Mesendoderm (in vitro differentiated cells): Measurements from ENCODE around the gene RANBP10.

Source experiments
- DNase-seq: peaks from one replicate; pipeline ENCODE4 v3.0.0; 2013
- H2AK5ac ChIP-seq: 2 replicates; pipeline ENCODE4 v1.6.1; 2013; ENCODE audit warnings: low read length, inconsistent platforms
- H2BK120ac ChIP-seq: 2 replicates; pipeline ENCODE4 v1.6.1; 2013; ENCODE audit warnings: low read depth, mild to moderate bottlenecking, low read length, moderate library complexity, mixed read lengths
- H2BK15ac ChIP-seq: replicated peaks from 2 replicates; pipeline ENCODE4 v1.6.1; 2013; ENCODE audit warnings: low read depth, mild to moderate bottlenecking, moderate library complexity
- H2BK5ac ChIP-seq: 2 replicates; pipeline ENCODE4 v1.6.1; 2013; ENCODE audit warnings: low read length, inconsistent platforms
- H3K18ac ChIP-seq: 2 replicates; pipeline ENCODE4 v1.6.1; 2013; ENCODE audit warnings: mild to moderate bottlenecking, low read length, mixed read lengths
- H3K23ac ChIP-seq: one replicate; pipeline ENCODE4 v1.6.1; 2013; ENCODE audit warnings: low read length
- H3K27ac ChIP-seq: 2 replicates; pipeline ENCODE4 v1.5.1; 2013; ENCODE audit warnings: low read depth, mild to moderate bottlenecking, inconsistent platforms, low read length, moderate library complexity
- H3K27me3 ChIP-seq: 2 replicates; pipeline ENCODE4 v1.6.1; 2013; ENCODE audit warnings: low read length, control low read depth, mild to moderate bottlenecking, inconsistent platforms; ENCODE audit not compliant: insufficient read depth, poor library complexity
- H3K36me3 ChIP-seq: 2 replicates; pipeline ENCODE4 v1.6.1; 2013; ENCODE audit warnings: low read length, inconsistent platforms; ENCODE audit not compliant: control insufficient read depth, insufficient read depth
- H3K4ac ChIP-seq: one replicate; pipeline ENCODE4 v1.6.1; 2013; ENCODE audit warnings: low read depth, mild to moderate bottlenecking, low read length, moderate library complexity
- H3K4me1 ChIP-seq: 2 replicates; pipeline ENCODE4 v1.6.1; 2013; ENCODE audit warnings: low read depth, low read length, inconsistent platforms; ENCODE audit not compliant: control insufficient read depth
- H3K4me2 ChIP-seq: 2 replicates; pipeline ENCODE4 v1.6.1; 2013; ENCODE audit warnings: low read length
- H3K4me3 ChIP-seq: 2 replicates; pipeline ENCODE4 v1.5.1; 2013; ENCODE audit warnings: mild to moderate bottlenecking, low read length
- H3K56ac ChIP-seq: one replicate; pipeline ENCODE4 v1.6.1; 2013; ENCODE audit warnings: low read length
- H3K79me1 ChIP-seq: 2 replicates; pipeline ENCODE4 v1.6.1; 2013; ENCODE audit warnings: low read length, inconsistent platforms
- H3K79me2 ChIP-seq: 2 replicates; pipeline ENCODE4 v1.6.1; 2013; ENCODE audit warnings: mild to moderate bottlenecking, low read length; ENCODE audit not compliant: control insufficient read depth, insufficient read depth
- H3K9ac ChIP-seq: 2 replicates; pipeline ENCODE4 v1.6.1; 2013; ENCODE audit warnings: low read length, inconsistent platforms
- H4K5ac ChIP-seq: one replicate; pipeline ENCODE4 v1.6.1; 2013; ENCODE audit warnings: low read length
- H4K8ac ChIP-seq: one replicate; pipeline ENCODE4 v1.6.1; 2013; ENCODE audit warnings: low read depth, mild to moderate bottlenecking, control low read depth, low read length, moderate library complexity
- WGBS: extraction: QIAGEN DNeasy Blood & Tissue Kit; methylation state at CpG from one replicate; pipeline ENCODE4 v1.1.7; 2013; ENCODE audit warnings: low lambda C conversion rate, missing lambda C conversion rate; ENCODE audit not compliant: insufficient coverage; ENCODE audit errors: extremely low coverage; 5-methylcytosine and 5-hydroxymethylcytosine counted together

The RANBP10 gene

DNA sequence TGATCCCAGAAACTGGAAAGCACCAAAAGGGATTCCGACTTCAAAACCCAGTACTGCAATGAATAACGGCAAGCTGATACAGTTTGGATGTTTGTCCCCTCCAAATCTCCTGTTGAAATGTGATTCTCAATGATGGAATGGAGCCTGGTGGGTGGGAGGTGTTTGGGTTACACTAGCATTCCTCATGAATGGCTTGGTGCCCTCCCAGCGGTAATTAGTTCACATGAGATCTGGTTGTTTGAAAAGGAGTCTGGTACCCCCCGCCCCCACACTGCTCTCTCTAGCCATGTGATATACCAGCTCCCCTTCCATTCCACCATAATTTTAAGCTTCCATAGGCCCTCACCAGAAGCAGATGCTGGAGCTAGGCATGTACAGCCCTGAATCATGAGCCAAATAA is 40.1 kb downstream of the RANBP10 start:
- Histone ChIP-seq H2BK5ac (no peak overlapping the region), H2BK15ac (no peak overlapping the region), H2AK5ac (no peak overlapping the region), H3K4me3 (no peak overlapping the region), H3K4me1 (no peaks in the 10 kb centered on the region), H3K18ac (no peak overlapping the region), H3K79me1 (peaks cover 2% of the 10 kb centered on the region), H3K9ac (no peak overlapping the region), H4K8ac (no peak overlapping the region), H4K5ac (no peak overlapping the region), H3K23ac (no peak overlapping the region), H3K79me2 (no peaks in the 10 kb centered on the region), H3K56ac (no peak overlapping the region), H3K4ac (no peak overlapping the region), H3K36me3 (no peaks in the 10 kb centered on the region), H3K27ac (no peak overlapping the region), H3K27me3 (no peaks in the 10 kb centered on the region), H3K4me2 (no peak overlapping the region), H2BK120ac (no peak overlapping the region)
- DNase-seq = no peak
- WGBS = no CpG with 5 or more reads among the region's 4 CpGs

DNA sequence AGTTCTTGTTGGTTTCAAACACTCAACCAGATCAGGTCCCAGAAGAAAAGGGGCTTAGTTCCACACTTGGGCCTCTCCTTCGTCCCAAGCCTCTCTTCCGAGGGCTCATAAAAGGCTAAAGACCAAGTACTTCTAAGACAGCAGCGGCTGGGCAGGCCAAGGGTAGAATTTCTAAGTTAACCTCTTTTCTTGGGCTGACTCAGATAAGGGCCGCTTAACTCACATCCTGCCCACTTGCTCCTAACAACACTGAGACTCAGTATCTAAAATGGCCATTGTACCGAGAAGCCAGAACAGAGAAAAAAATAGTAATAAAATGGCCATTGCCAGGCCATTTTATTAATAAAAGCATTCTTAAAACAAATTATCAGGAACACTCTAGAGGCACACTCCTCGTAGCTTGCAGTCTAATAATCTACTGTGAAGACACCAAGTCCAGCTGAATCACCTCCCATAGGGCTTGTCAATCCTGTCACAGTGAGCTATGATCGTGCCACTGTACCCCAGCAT is 42.1 kb downstream of the RANBP10 start:
- Histone ChIP-seq H3K4me2 (no peak overlapping the region), H3K27ac (no peak overlapping the region), H2AK5ac (no peak overlapping the region), H4K8ac (no peak overlapping the region), H3K4me3 (no peak overlapping the region), H3K27me3 (no peaks in the 10 kb centered on the region), H2BK5ac (no peak overlapping the region), H3K4ac (no peak overlapping the region), H3K79me2 (no peaks in the 10 kb centered on the region), H3K23ac (no peak overlapping the region), H2BK15ac (no peak overlapping the region), H3K18ac (no peak overlapping the region), H3K56ac (no peak overlapping the region), H4K5ac (no peak overlapping the region), H3K4me1 (no peaks in the 10 kb centered on the region), H3K36me3 (no peaks in the 10 kb centered on the region), H3K9ac (no peak overlapping the region), H3K79me1 (peaks cover 3% of the 10 kb centered on the region), H2BK120ac (no peak overlapping the region)
- DNase-seq = no peak
- no CpG with 5 or more reads among the region's 7 CpGs for WGBS

DNA sequence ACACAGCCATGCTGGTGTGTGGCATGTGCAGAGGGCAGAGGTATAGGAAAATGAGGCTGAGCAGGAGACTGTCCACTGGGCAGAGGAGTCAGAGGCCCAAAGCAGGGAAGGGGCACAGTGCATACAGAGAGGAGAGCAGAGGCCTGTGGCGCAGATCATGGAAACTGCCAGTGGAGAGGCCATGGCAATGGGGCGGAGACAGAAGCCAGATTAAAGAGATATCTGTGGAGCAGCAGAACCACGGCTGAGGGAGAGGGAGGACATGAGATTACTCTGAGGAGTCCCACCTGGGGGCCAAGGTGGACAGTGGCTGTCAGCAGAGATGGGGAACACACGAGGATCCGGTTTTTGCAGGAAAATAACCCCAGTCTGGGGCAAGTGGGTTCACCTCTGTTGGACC is 43.3 kb downstream of the RANBP10 start:
- no peak overlapping the region for H3K4me3 ChIP-seq
- no peak for DNase-seq
- H3K27ac ChIP-seq = no peak overlapping the region
- H3K79me1 ChIP-seq = peaks cover 3% of the 10 kb centered on the region
- no peak overlapping the region for H4K8ac ChIP-seq
- H2BK15ac ChIP-seq = no peak overlapping the region
- no peak overlapping the region for H3K18ac ChIP-seq
- H2BK5ac ChIP-seq = no peak overlapping the region
- no peak overlapping the region for H3K9ac ChIP-seq
- no peak overlapping the region for H3K56ac ChIP-seq
- no peak overlapping the region for H3K4ac ChIP-seq
- H3K4me1 ChIP-seq = no peaks in the 10 kb centered on the region
- no peak overlapping the region for H2AK5ac ChIP-seq
- no CpG with 5 or more reads among the region's 5 CpGs for whole genome bisulfite sequencing
- H3K27me3 ChIP-seq = no peaks in the 10 kb centered on the region
- H2BK120ac ChIP-seq = no peak overlapping the region
- H3K4me2 ChIP-seq = no peak overlapping the region
- H4K5ac ChIP-seq = no peak overlapping the region
- H3K36me3 ChIP-seq = no peaks in the 10 kb centered on the region
- no peaks in the 10 kb centered on the region for H3K79me2 ChIP-seq
- H3K23ac ChIP-seq = no peak overlapping the region

DNA sequence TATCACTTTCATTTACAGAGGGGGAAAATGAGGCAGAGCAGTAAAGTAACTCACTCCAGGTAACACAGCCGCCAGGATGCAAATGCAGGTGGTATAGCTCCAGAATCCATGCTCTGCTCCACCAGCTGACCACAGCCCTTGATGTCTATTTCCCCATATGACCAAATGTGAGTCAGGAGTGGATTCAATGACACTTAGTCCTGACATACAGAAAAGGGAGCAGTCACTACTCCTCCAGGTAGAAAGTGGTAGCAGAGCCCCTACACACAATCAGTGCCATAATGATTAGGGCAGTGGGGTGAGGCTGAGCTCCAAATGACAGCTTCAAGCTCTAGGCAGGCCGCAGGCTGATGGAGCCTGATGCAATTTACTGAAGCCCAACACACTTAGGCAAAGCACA is 44.0 kb downstream of the RANBP10 start:
- Histone ChIP-seq H3K18ac (no peak overlapping the region), H4K5ac (no peak overlapping the region), H3K4me2 (no peak overlapping the region), H3K4ac (no peak overlapping the region), H3K36me3 (no peaks in the 10 kb centered on the region), H2AK5ac (no peak overlapping the region), H2BK120ac (no peak overlapping the region), H3K79me2 (no peaks in the 10 kb centered on the region), H3K4me1 (no peaks in the 10 kb centered on the region), H3K27me3 (no peaks in the 10 kb centered on the region), H3K9ac (no peak overlapping the region), H2BK15ac (no peak overlapping the region), H3K4me3 (no peak overlapping the region), H2BK5ac (no peak overlapping the region), H3K23ac (no peak overlapping the region), H3K79me1 (peaks cover 3% of the 10 kb centered on the region), H4K8ac (no peak overlapping the region), H3K27ac (no peak overlapping the region), H3K56ac (no peak overlapping the region)
- no CpG with 5 or more reads among the region's 2 CpGs for WGBS
- DNase-seq = no peak

DNA sequence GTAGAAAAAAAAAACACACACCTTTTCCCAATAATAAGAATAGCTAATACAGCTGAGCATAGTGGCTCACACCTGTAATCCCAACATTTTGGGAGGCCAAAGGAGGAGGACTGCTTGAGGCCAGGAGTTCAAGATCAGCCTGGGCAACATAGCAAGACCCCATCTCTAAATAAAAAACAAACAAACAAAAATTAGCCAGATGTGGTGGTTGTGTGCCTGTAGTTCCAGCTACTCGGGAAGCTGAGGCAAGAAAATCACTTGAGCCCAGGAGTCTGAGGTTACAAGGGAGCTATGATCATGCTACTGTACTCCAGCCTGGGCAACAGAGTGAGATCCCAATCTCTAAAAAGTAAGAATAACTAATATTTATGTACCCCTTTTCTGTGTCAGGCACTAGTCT is 44.4 kb downstream of the RANBP10 start:
- DNase-seq = no peak
- no peak overlapping the region for H2BK5ac ChIP-seq
- H3K4me3 ChIP-seq = no peak overlapping the region
- no peak overlapping the region for H3K4me2 ChIP-seq
- no peaks in the 10 kb centered on the region for H3K4me1 ChIP-seq
- no peak overlapping the region for H3K18ac ChIP-seq
- H2BK15ac ChIP-seq = no peak overlapping the region
- no peaks in the 10 kb centered on the region for H3K36me3 ChIP-seq
- no peak overlapping the region for H3K23ac ChIP-seq
- no peak overlapping the region for H3K4ac ChIP-seq
- no peak overlapping the region for H3K27ac ChIP-seq
- no CpG with 5 or more reads among the region's 1 CpG for WGBS
- no peaks in the 10 kb centered on the region for H3K79me2 ChIP-seq
- no peak overlapping the region for H4K5ac ChIP-seq
- H2AK5ac ChIP-seq = no peak overlapping the region
- H3K27me3 ChIP-seq = no peaks in the 10 kb centered on the region
- H3K9ac ChIP-seq = no peak overlapping the region
- H2BK120ac ChIP-seq = no peak overlapping the region
- H3K79me1 ChIP-seq = peaks cover 3% of the 10 kb centered on the region
- H4K8ac ChIP-seq = no peak overlapping the region
- no peak overlapping the region for H3K56ac ChIP-seq

DNA sequence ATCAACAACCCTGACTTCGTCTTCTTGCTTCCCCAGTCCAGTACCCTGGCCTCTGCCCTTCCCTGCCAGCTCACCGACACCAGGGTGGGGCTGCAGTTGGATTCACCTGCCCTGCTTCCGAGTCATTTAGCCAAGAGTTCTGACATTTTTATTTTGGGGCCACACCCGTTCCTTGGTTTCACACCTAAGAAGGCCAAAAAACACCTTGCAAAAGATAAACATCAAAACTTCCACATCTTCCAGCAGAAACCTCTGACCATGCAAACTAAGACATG is 45.5 kb downstream of the RANBP10 start:
- H3K79me1 ChIP-seq = peaks cover 3% of the 10 kb centered on the region
- H2BK5ac ChIP-seq = no peak overlapping the region
- H2BK120ac ChIP-seq = no peak overlapping the region
- DNase-seq = no peak
- no CpG with 5 or more reads among the region's 4 CpGs for WGBS
- no peak overlapping the region for H3K27ac ChIP-seq
- H3K23ac ChIP-seq = no peak overlapping the region
- H4K8ac ChIP-seq = no peak overlapping the region
- no peak overlapping the region for H2AK5ac ChIP-seq
- no peak overlapping the region for H3K4me2 ChIP-seq
- no peak overlapping the region for H3K18ac ChIP-seq
- no peaks in the 10 kb centered on the region for H3K27me3 ChIP-seq
- no peaks in the 10 kb centered on the region for H3K36me3 ChIP-seq
- H4K5ac ChIP-seq = no peak overlapping the region
- H3K4ac ChIP-seq = no peak overlapping the region
- no peak overlapping the region for H3K56ac ChIP-seq
- H3K4me3 ChIP-seq = no peak overlapping the region
- H3K79me2 ChIP-seq = no peaks in the 10 kb centered on the region
- no peaks in the 10 kb centered on the region for H3K4me1 ChIP-seq
- H3K9ac ChIP-seq = no peak overlapping the region
- no peak overlapping the region for H2BK15ac ChIP-seq
